Measurements from ENCODE around the gene LGI1. TPM values are rescaled to one million over a fixed set of nuclear protein-coding genes. Genes with fewer than 3 reads are reported as not detected.

The LGI1 gene
- total and polyA plus RNA-seq, 3 experiments from 2014 or later, result not detected

DNA sequence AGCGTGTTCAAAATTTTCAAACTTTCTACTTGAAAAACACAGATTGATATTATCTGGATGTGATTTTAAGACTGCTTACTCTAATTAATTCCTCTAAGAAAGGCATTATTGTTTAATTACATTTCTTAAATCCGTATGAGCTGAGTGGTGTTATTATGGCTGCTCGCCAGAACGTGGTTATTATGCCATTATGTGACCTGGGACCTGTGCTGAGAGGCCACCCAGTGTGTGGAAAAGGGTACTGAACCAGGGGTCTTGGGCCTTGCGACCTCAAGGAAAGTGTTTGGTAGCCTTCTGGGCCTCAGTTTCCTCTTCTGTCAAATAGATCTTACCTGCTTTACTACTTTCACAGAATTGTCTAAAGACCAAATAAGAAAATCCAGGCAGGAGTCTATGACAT is 15.4 kb downstream of the LGI1 start:
- H3K4me1 Mint-ChIP-seq, result no peaks in the 10 kb centered on the region
- DNase-seq, result no peak
- CTCF ChIA-PET, result no interaction called here
- no peaks in the 10 kb centered on the region for H3K9me3 ChIP-seq (ENCODE audit: low read length)
- H3K4me1 ChIP-seq (ENCODE audit: insufficient read depth, low read length), result no peaks in the 10 kb centered on the region
- H3K36me3 ChIP-seq (ENCODE audit: insufficient read depth, low read length), result no peaks in the 10 kb centered on the region
- no peaks in the 10 kb centered on the region for H3K27me3 ChIP-seq (ENCODE audit: insufficient read depth, low read length, poor library complexity, severe bottlenecking)
- H3K27me3 Mint-ChIP-seq, result peaks cover 8 to 33% of the 10 kb centered on the region in 2 donors
- H3K9me3 Mint-ChIP-seq, result no peaks in the 10 kb centered on the region
- H3K27ac Mint-ChIP-seq, result no peak overlapping the region
- POLR2A ChIA-PET, result no interaction called here
- no peak overlapping the region for H3K27ac ChIP-seq (ENCODE audit: low read depth, low read length)
- H3K36me3 Mint-ChIP-seq, result no peaks in the 10 kb centered on the region
- H3K4me3 ChIP-seq (ENCODE audit: low read length), result no peak overlapping the region
- H3K4me3 Mint-ChIP-seq, result no peak overlapping the region

DNA sequence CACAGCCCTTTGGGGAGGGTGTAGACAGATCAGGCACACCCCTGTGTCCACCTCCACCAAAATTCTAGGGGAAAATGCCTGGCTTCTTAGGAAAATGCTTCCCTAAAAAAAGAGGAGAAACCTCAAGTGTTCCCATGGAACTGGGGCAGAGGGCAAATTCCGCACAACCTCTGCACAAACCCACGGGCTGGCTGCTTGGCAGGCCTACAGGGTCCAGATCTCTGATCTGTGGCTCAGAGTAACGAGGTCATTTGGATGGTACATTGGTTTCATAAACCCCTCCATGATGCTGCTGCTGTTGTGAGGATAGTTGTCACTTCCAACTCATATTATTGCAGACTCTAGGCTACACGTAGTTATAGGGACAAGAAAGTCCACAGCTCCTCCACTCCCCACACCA is 16.0 kb downstream of the LGI1 start:
- Mint-ChIP-seq H3K36me3 (no peaks in the 10 kb centered on the region), H3K4me3 (no peak overlapping the region), H3K27me3 (peaks cover 8 to 28% of the 10 kb centered on the region in 2 donors), H3K9me3 (no peaks in the 10 kb centered on the region), H3K4me1 (no peaks in the 10 kb centered on the region), H3K27ac (no peak overlapping the region)
- ChIA-PET CTCF (no interaction called here), POLR2A (no interaction called here)
- H3K36me3 ChIP-seq (ENCODE audit: insufficient read depth, low read length), result no peaks in the 10 kb centered on the region
- H3K27ac ChIP-seq (ENCODE audit: low read depth, low read length), result no peak overlapping the region
- H3K9me3 ChIP-seq (ENCODE audit: low read length), result no peaks in the 10 kb centered on the region
- H3K27me3 ChIP-seq (ENCODE audit: insufficient read depth, low read length, poor library complexity, severe bottlenecking), result no peaks in the 10 kb centered on the region
- H3K4me3 ChIP-seq (ENCODE audit: low read length), result no peak overlapping the region
- no peak for DNase-seq
- H3K4me1 ChIP-seq (ENCODE audit: insufficient read depth, low read length), result no peaks in the 10 kb centered on the region

DNA sequence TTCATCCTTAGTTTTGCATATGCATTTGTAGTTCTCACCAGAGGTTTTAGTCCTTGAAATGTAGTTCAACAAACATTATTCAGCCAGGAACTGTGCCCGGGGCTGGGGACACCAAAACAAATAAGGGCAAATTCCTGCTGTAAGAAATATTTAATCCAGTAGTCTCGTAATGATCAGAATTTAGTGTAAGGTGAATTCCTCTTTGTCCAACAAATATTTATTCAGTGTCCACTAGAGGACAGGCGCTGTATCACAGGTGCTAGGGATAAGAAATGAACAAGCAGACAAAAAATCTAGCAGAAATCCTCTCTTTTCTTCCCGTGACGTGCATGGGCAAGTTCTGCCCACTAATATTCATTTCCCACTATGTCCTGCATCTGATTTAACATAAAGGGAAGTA is 17.6 kb downstream of the LGI1 start:
- Mint-ChIP-seq H3K27ac (no peak overlapping the region), H3K36me3 (no peaks in the 10 kb centered on the region), H3K4me1 (no peaks in the 10 kb centered on the region), H3K27me3 (peaks cover 3 to 14% of the 10 kb centered on the region in 2 donors), H3K4me3 (no peak overlapping the region), H3K9me3 (no peaks in the 10 kb centered on the region)
- Histone ChIP-seq H3K4me3 (ENCODE audit: low read length) (no peak overlapping the region), H3K27ac (ENCODE audit: low read depth, low read length) (no peak overlapping the region), H3K4me1 (ENCODE audit: insufficient read depth, low read length) (no peaks in the 10 kb centered on the region), H3K9me3 (ENCODE audit: low read length) (no peaks in the 10 kb centered on the region), H3K27me3 (ENCODE audit: insufficient read depth, low read length, poor library complexity, severe bottlenecking) (no peaks in the 10 kb centered on the region), H3K36me3 (ENCODE audit: insufficient read depth, low read length) (no peaks in the 10 kb centered on the region)
- DNase-seq, result no peak
- CTCF ChIA-PET, result no interaction called here
- POLR2A ChIA-PET, result no interaction called here

DNA sequence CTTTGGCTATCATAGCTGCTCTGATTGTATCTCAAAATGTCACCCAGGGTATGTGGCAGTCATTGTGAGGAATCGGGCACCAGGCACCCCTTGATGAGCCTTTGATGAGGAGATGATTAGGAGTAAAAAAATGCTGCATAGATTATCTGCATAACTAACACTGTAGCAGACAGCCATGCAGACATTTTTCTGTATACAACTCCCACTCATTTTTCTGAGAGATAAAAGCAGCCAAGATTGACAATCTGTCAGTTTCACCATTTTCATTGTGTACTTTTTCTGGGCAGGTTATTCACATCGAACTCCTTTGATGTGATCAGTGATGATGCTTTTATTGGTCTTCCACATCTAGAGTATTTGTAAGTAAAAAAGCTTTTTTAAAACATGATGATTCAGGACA is 19.4 kb downstream of the LGI1 start:
- POLR2A ChIA-PET, result no interaction called here
- Mint-ChIP-seq H3K4me3 (no peak overlapping the region), H3K36me3 (no peaks in the 10 kb centered on the region), H3K27me3 (peaks cover 2 to 12% of the 10 kb centered on the region in 2 donors), H3K9me3 (no peaks in the 10 kb centered on the region), H3K4me1 (no peaks in the 10 kb centered on the region), H3K27ac (no peak overlapping the region)
- Histone ChIP-seq H3K27me3 (ENCODE audit: insufficient read depth, low read length, poor library complexity, severe bottlenecking) (no peaks in the 10 kb centered on the region), H3K36me3 (ENCODE audit: insufficient read depth, low read length) (no peaks in the 10 kb centered on the region), H3K27ac (ENCODE audit: low read depth, low read length) (no peak overlapping the region), H3K4me3 (ENCODE audit: low read length) (no peak overlapping the region), H3K4me1 (ENCODE audit: insufficient read depth, low read length) (no peaks in the 10 kb centered on the region), H3K9me3 (ENCODE audit: low read length) (no peaks in the 10 kb centered on the region)
- CTCF ChIA-PET, result no interaction called here
- DNase-seq, result no peak

DNA sequence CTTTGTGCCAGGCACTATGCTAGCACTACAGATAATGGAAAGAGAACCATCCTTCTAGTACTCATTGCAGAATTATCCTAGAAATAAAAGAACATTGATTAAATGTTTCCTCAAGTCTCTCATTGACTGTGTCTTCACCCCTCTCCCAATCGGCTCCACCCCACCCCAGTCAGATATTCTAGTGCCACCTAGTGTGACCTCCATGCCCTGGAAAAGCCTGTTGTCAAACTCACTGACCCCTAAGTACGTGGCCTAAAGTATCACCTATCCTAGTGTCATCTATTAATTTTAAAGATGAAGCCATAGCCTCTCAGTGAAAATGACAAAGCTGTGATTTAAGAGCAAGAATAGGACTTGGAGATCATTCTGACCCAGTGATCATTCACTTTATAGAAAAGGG is 26.3 kb downstream of the LGI1 start:
- H3K36me3 Mint-ChIP-seq, result no peaks in the 10 kb centered on the region
- POLR2A ChIA-PET, result no interaction called here
- Histone ChIP-seq H3K9me3 (ENCODE audit: low read length) (no peaks in the 10 kb centered on the region), H3K36me3 (ENCODE audit: insufficient read depth, low read length) (no peaks in the 10 kb centered on the region), H3K27ac (ENCODE audit: low read depth, low read length) (no peak overlapping the region), H3K27me3 (ENCODE audit: insufficient read depth, low read length, poor library complexity, severe bottlenecking) (no peaks in the 10 kb centered on the region), H3K4me3 (ENCODE audit: low read length) (no peak overlapping the region), H3K4me1 (ENCODE audit: insufficient read depth, low read length) (no peaks in the 10 kb centered on the region)
- no peak for DNase-seq
- H3K27ac Mint-ChIP-seq, result no peak overlapping the region
- no peaks in the 10 kb centered on the region for H3K9me3 Mint-ChIP-seq
- no peak overlapping the region for H3K4me3 Mint-ChIP-seq
- H3K27me3 Mint-ChIP-seq, result peaks cover 3 to 7% of the 10 kb centered on the region in 2 donors
- CTCF ChIA-PET, result no interaction called here
- no peaks in the 10 kb centered on the region for H3K4me1 Mint-ChIP-seq

DNA sequence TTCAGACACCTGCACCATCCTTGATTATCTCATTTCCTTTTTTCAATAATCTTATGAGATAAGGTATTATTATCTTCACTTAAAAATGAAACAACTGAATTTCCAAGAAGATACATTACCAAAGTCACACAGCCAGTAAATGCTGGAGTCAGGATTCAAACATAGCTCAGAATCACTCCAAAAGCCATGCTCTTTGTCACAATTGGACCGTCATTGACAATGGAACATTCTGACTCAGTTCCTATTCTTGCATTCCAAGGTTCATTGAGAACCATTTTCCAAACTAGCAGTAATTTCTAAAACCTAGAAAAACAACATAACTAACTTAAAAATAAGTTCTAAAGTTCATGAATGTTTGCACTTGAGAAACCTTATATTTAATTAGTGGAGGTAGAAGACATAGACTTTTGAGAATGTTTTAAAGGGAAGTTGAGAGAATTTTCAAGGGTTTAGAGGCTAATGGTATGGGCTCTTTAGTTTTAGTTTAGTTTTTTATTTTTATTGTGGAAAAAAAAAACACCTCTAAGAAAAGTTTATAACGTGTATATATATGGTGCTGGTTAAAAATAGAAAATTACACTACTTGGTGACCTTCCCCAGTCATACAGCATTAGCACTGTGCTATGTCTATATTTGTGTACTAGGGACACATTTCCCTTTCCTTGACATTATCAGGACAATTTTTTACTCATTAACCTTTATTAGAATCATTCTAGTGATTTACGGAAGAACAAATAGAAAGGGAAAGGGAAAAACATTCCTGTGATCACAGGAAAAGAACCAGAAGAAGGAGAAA is 30.9 kb downstream of the LGI1 start:
- H3K4me1 Mint-ChIP-seq, result no peaks in the 10 kb centered on the region
- H3K27me3 Mint-ChIP-seq, result peaks cover 3 to 32% of the 10 kb centered on the region in 2 donors
- H3K27me3 ChIP-seq (ENCODE audit: insufficient read depth, low read length, poor library complexity, severe bottlenecking), result no peaks in the 10 kb centered on the region
- no peaks in the 10 kb centered on the region for H3K4me1 ChIP-seq (ENCODE audit: insufficient read depth, low read length)
- no peaks in the 10 kb centered on the region for H3K36me3 ChIP-seq (ENCODE audit: insufficient read depth, low read length)
- H3K4me3 Mint-ChIP-seq, result no peak overlapping the region
- ChIA-PET CTCF (no interaction called here), POLR2A (no interaction called here)
- H3K9me3 ChIP-seq (ENCODE audit: low read length), result no peaks in the 10 kb centered on the region
- no peak overlapping the region for H3K4me3 ChIP-seq (ENCODE audit: low read length)
- H3K27ac ChIP-seq (ENCODE audit: low read depth, low read length), result no peak overlapping the region
- DNase-seq, result no peak
- H3K36me3 Mint-ChIP-seq, result no peaks in the 10 kb centered on the region
- no peak overlapping the region for H3K27ac Mint-ChIP-seq
- peaks cover 0 to 2% (median 0%) of the 10 kb centered on the region in 5 donors for H3K9me3 Mint-ChIP-seq

DNA sequence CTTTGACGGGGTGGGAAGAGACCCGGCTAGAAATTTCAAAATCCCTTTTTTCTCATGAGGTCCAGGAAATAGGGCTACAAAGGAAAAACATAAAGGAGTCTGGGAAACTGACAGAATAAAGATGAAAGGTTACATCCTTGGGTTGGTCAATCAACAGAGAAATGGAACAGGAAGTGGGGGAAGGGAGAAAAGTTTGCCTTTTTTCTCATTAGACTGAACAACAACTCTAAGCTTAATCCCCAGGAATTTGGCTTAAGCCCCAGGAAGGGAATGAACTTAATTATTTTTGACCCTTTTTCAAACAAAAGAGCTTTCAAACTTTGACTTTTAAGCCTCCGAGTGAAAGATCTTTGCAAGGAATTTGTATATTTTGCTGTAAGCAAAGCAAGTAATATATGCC is 32.7 kb downstream of the LGI1 start:
- Histone ChIP-seq H3K36me3 (ENCODE audit: insufficient read depth, low read length) (no peaks in the 10 kb centered on the region), H3K4me1 (ENCODE audit: insufficient read depth, low read length) (no peaks in the 10 kb centered on the region), H3K4me3 (ENCODE audit: low read length) (no peak overlapping the region), H3K27ac (ENCODE audit: low read depth, low read length) (no peak overlapping the region), H3K9me3 (ENCODE audit: low read length) (no peaks in the 10 kb centered on the region), H3K27me3 (ENCODE audit: insufficient read depth, low read length, poor library complexity, severe bottlenecking) (no peaks in the 10 kb centered on the region)
- DNase-seq, result no peak
- POLR2A ChIA-PET, result no interaction called here
- Mint-ChIP-seq H3K27me3 (peaks cover 7 to 36% of the 10 kb centered on the region in 2 donors), H3K9me3 (peaks cover 0 to 3% (median 0%) of the 10 kb centered on the region in 5 donors), H3K4me3 (no peak overlapping the region), H3K4me1 (no peaks in the 10 kb centered on the region), H3K27ac (no peak overlapping the region), H3K36me3 (no peaks in the 10 kb centered on the region)
- CTCF ChIA-PET, result no interaction called here

DNA sequence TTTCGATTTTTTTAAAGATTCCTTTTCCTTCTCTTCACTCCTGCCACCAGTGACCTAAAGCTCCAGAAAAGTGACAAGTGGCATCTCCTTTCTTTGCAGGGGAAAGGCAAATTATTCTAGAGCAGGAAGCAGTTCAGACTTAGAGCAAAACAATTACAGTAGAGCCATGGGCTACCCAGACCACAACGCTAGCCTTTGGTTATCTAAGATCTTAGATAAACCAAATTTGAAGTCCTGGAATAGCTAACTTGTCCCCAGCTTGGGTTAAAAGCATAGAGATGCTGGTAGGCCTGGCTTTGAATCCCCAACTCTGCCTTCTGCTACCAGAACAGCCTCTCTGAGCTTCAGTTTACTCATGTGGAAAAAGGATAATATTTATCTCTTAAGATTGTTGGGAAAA is 38.4 kb downstream of the LGI1 start:
- no peak overlapping the region for H3K27ac Mint-ChIP-seq
- Histone ChIP-seq H3K27ac (ENCODE audit: low read depth, low read length) (no peak overlapping the region), H3K9me3 (ENCODE audit: low read length) (no peaks in the 10 kb centered on the region), H3K4me3 (ENCODE audit: low read length) (no peak overlapping the region), H3K27me3 (ENCODE audit: insufficient read depth, low read length, poor library complexity, severe bottlenecking) (no peaks in the 10 kb centered on the region), H3K36me3 (ENCODE audit: insufficient read depth, low read length) (no peaks in the 10 kb centered on the region), H3K4me1 (ENCODE audit: insufficient read depth, low read length) (no peaks in the 10 kb centered on the region)
- H3K4me1 Mint-ChIP-seq, result no peaks in the 10 kb centered on the region
- H3K27me3 Mint-ChIP-seq, result peaks cover 10 to 37% of the 10 kb centered on the region in 2 donors
- DNase-seq, result no peak
- peaks cover 0 to 5% (median 0%) of the 10 kb centered on the region in 5 donors for H3K9me3 Mint-ChIP-seq
- H3K36me3 Mint-ChIP-seq, result no peaks in the 10 kb centered on the region
- CTCF ChIA-PET, result no interaction called here
- POLR2A ChIA-PET, result no interaction called here
- H3K4me3 Mint-ChIP-seq, result no peak overlapping the region
